SKM-1 (cell line): Measurements from ENCODE around the gene SMAP1.

Experiments
- DNase-seq: peaks from one replicate; lab custom pipeline; 2025; ENCODE audit not compliant: unreplicated experiment; lab: John Stamatoyannopoulos, UW

The SMAP1 gene

GRCh38 chr6:70680396-70680795, 12.7 kb downstream of the SMAP1 start:
- DNase-seq, result no peak

GRCh38 chr6:70684794-70685493, 17.3 kb downstream of the SMAP1 start:
- no peak for DNase-seq

- DNase-seq, result no peak
Observed at GRCh38 chr6:70685494-70686180, 18.0 kb downstream of the SMAP1 start.

- DNase-seq, result peak; percentile 23
Observed at GRCh38 chr6:70686548-70687133, 19.0 kb downstream of the SMAP1 start.

GRCh38 chr6:70693887-70694286, 26.2 kb downstream of the SMAP1 start:
- no peak for DNase-seq

GRCh38 chr6:70694371-70694770, 26.7 kb downstream of the SMAP1 start:
- no peak for DNase-seq

GRCh38 chr6:70700922-70701876, 33.5 kb downstream of the SMAP1 start:
- DNase-seq, result no peak

GRCh38 chr6:70705772-70706171, 38.1 kb downstream of the SMAP1 start:
- DNase-seq, result no peak

- DNase-seq, result no peak
Observed at GRCh38 chr6:70706491-70707123, 38.9 kb downstream of the SMAP1 start.

GRCh38 chr6:70707893-70708292, 40.2 kb downstream of the SMAP1 start:
- DNase-seq, result no peak

GRCh38 chr6:70708448-70708847, 40.8 kb downstream of the SMAP1 start:
- no peak for DNase-seq

- no peak for DNase-seq
Observed at GRCh38 chr6:70709826-70710225, 42.1 kb downstream of the SMAP1 start.

GRCh38 chr6:70714716-70715257, 47.1 kb downstream of the SMAP1 start:
- no peak for DNase-seq

GRCh38 chr6:70717038-70717801, 49.5 kb downstream of the SMAP1 start:
- DNase-seq, result no peak

GRCh38 chr6:70724524-70724923, 56.8 kb downstream of the SMAP1 start:
- no peak for DNase-seq

- no peak for DNase-seq
Observed at GRCh38 chr6:70725817-70726415, 58.2 kb downstream of the SMAP1 start.

- DNase-seq, result no peak
Observed at GRCh38 chr6:70734381-70734780, 66.7 kb downstream of the SMAP1 start.

- no peak for DNase-seq
Observed at GRCh38 chr6:70734979-70735378, 67.3 kb downstream of the SMAP1 start.

GRCh38 chr6:70735513-70735912, 67.8 kb downstream of the SMAP1 start:
- DNase-seq, result no peak
